Endodermal cell (in vitro differentiated cells): ENCODE results near the gene RTF1. TPM values are rescaled to one million over a fixed set of nuclear protein-coding genes. Genes with fewer than 3 reads are reported as not detected.
A peak's percentile ranks its signal among the peaks of the same experiment; 100 is the strongest.
"Not testable (repeated sequence)": the region's sequence is repeated elsewhere in the genome, so short reads cannot be mapped to it uniquely, and the experiment has no call there.

Experiments used
- DNase-seq: peaks from one replicate; pipeline ENCODE4 v3.0.0-alpha.2; 2017
- H3K27ac ChIP-seq: 2 replicates; pipeline ENCODE4 v1.5.1; 2013; ENCODE audit warnings: mild to moderate bottlenecking, low read depth, low read length, moderate library complexity
- H3K27me3 ChIP-seq: 2 replicates; pipeline ENCODE4 v1.6.1; 2013; ENCODE audit warnings: mild to moderate bottlenecking, low read length, moderate library complexity; ENCODE audit not compliant: insufficient read depth, control insufficient read depth, poor library complexity, severe bottlenecking
- H3K36me3 ChIP-seq: 2 replicates; pipeline ENCODE4 v1.7.0; 2013; ENCODE audit warnings: mild to moderate bottlenecking, low read length, moderate library complexity; ENCODE audit not compliant: control insufficient read depth, insufficient read depth
- H3K4me1 ChIP-seq: one replicate; pipeline ENCODE4 v1.7.0; 2013; ENCODE audit warnings: low read length; ENCODE audit not compliant: control insufficient read depth, insufficient read depth
- H3K4me3 ChIP-seq: 2 replicates; pipeline ENCODE4 v1.5.1; 2013; ENCODE audit warnings: mild to moderate bottlenecking, low read length, moderate library complexity
- H3K9ac ChIP-seq: 2 replicates; pipeline ENCODE4 v1.6.1; 2013; ENCODE audit warnings: mild to moderate bottlenecking, low read length, moderate library complexity; ENCODE audit not compliant: poor library complexity, severe bottlenecking; ENCODE audit errors: extremely low read depth
- H3K9me3 ChIP-seq: 2 replicates; pipeline ENCODE4 v1.6.1; 2013; ENCODE audit warnings: mild to moderate bottlenecking, low read length, moderate library complexity; ENCODE audit not compliant: control insufficient read depth
- H3K27ac Mint-ChIP-seq: 2 replicates; pipeline ENCODE4 v1.8.0; 2020; ENCODE audit warnings: mixed read lengths
- H3K27me3 Mint-ChIP-seq: 2 replicates; pipeline ENCODE4 v1.8.0; 2021; ENCODE audit warnings: mild to moderate bottlenecking, mixed read lengths; ENCODE audit not compliant: insufficient read depth
- H3K36me3 Mint-ChIP-seq: 2 replicates; pipeline ENCODE4 v1.8.0; 2020; ENCODE audit warnings: low read depth, mixed read lengths
- H3K4me1 Mint-ChIP-seq: 2 replicates; pipeline ENCODE4 v1.8.0; 2020; ENCODE audit warnings: mixed read lengths
- H3K4me3 Mint-ChIP-seq: 2 replicates; pipeline ENCODE4 v1.8.0; 2020; ENCODE audit warnings: mild to moderate bottlenecking, moderate library complexity, mixed read lengths
- H3K9me3 Mint-ChIP-seq: 2 replicates; pipeline ENCODE4 v1.8.0; 2020; ENCODE audit warnings: mild to moderate bottlenecking, mixed read lengths
- CTCF ChIP-seq: fragments of 200-600 bp; sonication (generic); conservative IDR thresholded peaks from 2 replicates; pipeline ENCODE4 v1.5.0; 2021; ENCODE audit warnings: antibody characterized with exemption, mild to moderate bottlenecking
- WGBS, 2 experiments: methylation state at CpG; one replicate each; pipeline versions ENCODE4 v1.1.5 to v1.1.7; 2013; ENCODE audit warnings: missing lambda C conversion rate in 2 of 2, mixed read lengths in 1 of 2; ENCODE audit not compliant: insufficient coverage in 1 of 2, insufficient read length in 1 of 2; 5-methylcytosine and 5-hydroxymethylcytosine counted together
- total RNA-seq, 2 donors: library from RNA; stranded (reverse); fragmentation: NEBNext Ultra II Directional in 1 of 2; extraction: Animal tissue kit (Norgen Biotek cat#: 25700) in 1 of 2; gene quantifications; 2 replicates in 1 of 2; 3 replicates in 1 of 2; pipeline ENCODE4 v1.2.1, GENCODE V29; 2021

Gene RTF1
- total RNA-seq, 2 donors from 2014 or later = 48.6 to 66.3 TPM

GRCh38 chr15:41438745-41439144, 21.9 kb downstream of the RTF1 start:
- not testable (repeated sequence) for H3K27ac Mint-ChIP-seq, H3K9me3 ChIP-seq, H3K4me1 ChIP-seq, H3K4me3 Mint-ChIP-seq, H3K4me3 ChIP-seq, H3K27ac ChIP-seq, H3K9ac ChIP-seq, H3K27me3 ChIP-seq, H3K27me3 Mint-ChIP-seq, DNase-seq, H3K9me3 Mint-ChIP-seq, H3K4me1 Mint-ChIP-seq
- peaks cover 56% of the 10 kb centered on the region for H3K36me3 ChIP-seq
- 95 to 100% methylated on average over 5 of the region's 5 CpGs for WGBS, 2 experiments
- TF ChIP-seq CTCF = peak; percentile 27
- H3K36me3 Mint-ChIP-seq = peaks cover 49% of the 10 kb centered on the region

GRCh38 chr15:41443275-41443674, 26.4 kb downstream of the RTF1 start:
- no peak overlapping the region for H3K9ac ChIP-seq
- no peak overlapping the region for H3K27ac ChIP-seq
- H3K36me3 ChIP-seq = peaks cover 60% of the 10 kb centered on the region
- WGBS, 2 experiments = 84 to 100% methylated on average over 1 to 2 of the region's 2 CpGs
- no peaks in the 10 kb centered on the region for H3K9me3 ChIP-seq
- Mint-ChIP-seq H3K4me1 (no peaks in the 10 kb centered on the region), H3K36me3 (peaks cover 58% of the 10 kb centered on the region), H3K9me3 (no peaks in the 10 kb centered on the region), H3K27me3 (no peaks in the 10 kb centered on the region), H3K27ac (no peak overlapping the region), H3K4me3 (no peak overlapping the region)
- no peaks in the 10 kb centered on the region for H3K27me3 ChIP-seq
- no peak for DNase-seq
- H3K4me3 ChIP-seq = no peak overlapping the region
- TF ChIP-seq CTCF = no peak
- H3K4me1 ChIP-seq = no peaks in the 10 kb centered on the region

GRCh38 chr15:41445399-41445798, 28.5 kb downstream of the RTF1 start:
- H3K27ac Mint-ChIP-seq = no peak overlapping the region
- H3K4me1 Mint-ChIP-seq = no peaks in the 10 kb centered on the region
- peaks cover 51% of the 10 kb centered on the region for H3K36me3 ChIP-seq
- no peaks in the 10 kb centered on the region for H3K9me3 ChIP-seq
- no peak for DNase-seq
- TF ChIP-seq CTCF = no peak
- H3K36me3 Mint-ChIP-seq = peaks cover 55% of the 10 kb centered on the region
- H3K27ac ChIP-seq = no peak overlapping the region
- no peaks in the 10 kb centered on the region for H3K9me3 Mint-ChIP-seq
- no peaks in the 10 kb centered on the region for H3K27me3 ChIP-seq
- no peaks in the 10 kb centered on the region for H3K4me1 ChIP-seq
- no peak overlapping the region for H3K4me3 ChIP-seq
- H3K27me3 Mint-ChIP-seq = no peaks in the 10 kb centered on the region
- no peak overlapping the region for H3K4me3 Mint-ChIP-seq
- no peak overlapping the region for H3K9ac ChIP-seq
